CD4-positive, alpha-beta memory T cell (primary cell): ENCODE results near the gene ZNF281. TPM values are rescaled to one million over a fixed set of nuclear protein-coding genes. Genes with fewer than 3 reads are reported as not detected.
"Not testable (repeated sequence)": the region's sequence is repeated elsewhere in the genome, so short reads cannot be mapped to it uniquely, and the experiment has no call there.

Source experiments
- CTCF ChIA-PET: fragments of 350-600 bp; sonication (Branson Sonifier 250); formaldehyde crosslinking; loops from one replicate; lab custom pipeline; 2021; ENCODE audit warnings: inconsistent platforms; ENCODE audit not compliant: partially characterized antibody; lab: Charles Lee
- POLR2A ChIA-PET: fragments of 350-600 bp; sonication (Branson Sonifier 250); formaldehyde crosslinking; loops from one replicate; lab custom pipeline; 2021; ENCODE audit not compliant: partially characterized antibody; lab: Charles Lee
- DNase-seq, 5 donors: peaks; one replicate each; pipeline versions ENCODE4 v3.0.0 to v3.0.0-alpha.2; 2020 to 2022; ENCODE audit warnings: mixed read lengths in 1 of 5
- H3K27ac ChIP-seq: one replicate; pipeline ENCODE4 v1.7.0; 2013; ENCODE audit warnings: low read depth, low read length
- H3K27me3 ChIP-seq: 2 replicates; pipeline ENCODE4 v1.7.0; 2013; ENCODE audit warnings: mild to moderate bottlenecking, low read length, moderate library complexity; ENCODE audit not compliant: insufficient read depth
- H3K36me3 ChIP-seq: 2 replicates; pipeline ENCODE4 v1.7.0; 2013; ENCODE audit warnings: mild to moderate bottlenecking, low read length, moderate library complexity; ENCODE audit not compliant: insufficient read depth
- H3K4me1 ChIP-seq: 2 replicates; pipeline ENCODE4 v1.7.0; 2013; ENCODE audit warnings: mild to moderate bottlenecking, low read length, moderate library complexity; ENCODE audit not compliant: insufficient read depth
- H3K4me3 ChIP-seq, 2 donors: one replicate each; pipeline ENCODE4 v1.7.0; 2013; ENCODE audit warnings: low read length in 2 of 2, mild to moderate bottlenecking in 1 of 2
- H3K9me3 ChIP-seq, 2 donors: one replicate each; pipeline ENCODE4 v1.7.0; 2013; ENCODE audit warnings: low read length in 2 of 2, control low read depth in 1 of 2; ENCODE audit not compliant: control insufficient read depth in 1 of 2
- H3K27ac Mint-ChIP-seq, 7 donors: one replicate each; pipeline ENCODE4 v1.8.0; 2020 to 2021; ENCODE audit warnings: mixed read lengths in 7 of 7, mild to moderate bottlenecking in 6 of 7, inconsistent platforms in 3 of 7, moderate library complexity in 3 of 7
- H3K27me3 Mint-ChIP-seq, 2 donors: one replicate each; pipeline ENCODE4 v1.8.0; 2020 to 2021; ENCODE audit warnings: mixed read lengths in 2 of 2
- H3K36me3 Mint-ChIP-seq, 2 donors: one replicate each; pipeline ENCODE4 v1.8.0; 2020 to 2021; ENCODE audit warnings: mixed read lengths in 2 of 2, inconsistent platforms in 1 of 2, mild to moderate bottlenecking in 1 of 2
- H3K4me1 Mint-ChIP-seq, 4 donors: one replicate each; pipeline ENCODE4 v1.8.0; 2020 to 2021; ENCODE audit warnings: mixed read lengths in 4 of 4, mild to moderate bottlenecking in 1 of 4
- H3K4me3 Mint-ChIP-seq, 8 donors: one replicate each; pipeline ENCODE4 v1.8.0; 2020 to 2021; ENCODE audit warnings: mixed read lengths in 8 of 8, mild to moderate bottlenecking in 7 of 8, moderate library complexity in 6 of 8, inconsistent platforms in 3 of 8
- H3K9me3 Mint-ChIP-seq, 8 donors: one replicate each; pipeline ENCODE4 v1.8.0; 2020 to 2021; ENCODE audit warnings: mixed read lengths in 8 of 8, mild to moderate bottlenecking in 5 of 8, inconsistent platforms in 3 of 8, moderate library complexity in 1 of 8
- intact Hi-C: fragments of 100-400 bp; cut with micrococcal nuclease; formaldehyde crosslinking; loops from one replicate; pipeline ENCODE4 v1.15.1; 2023
- polyA plus RNA-seq, 2 donors: library from polyadenylated mRNA; unstranded; fragments of 300-500 nt; fragmentation: Illumina TruSeq; gene quantifications; one replicate each; pipeline ENCODE4 v1.2.3, GENCODE V29; 2021
- total RNA-seq, 2 experiments: library from RNA; stranded (reverse); gene quantifications; one replicate each; pipeline ENCODE4 v1.2.3, GENCODE V29; 2021

The ZNF281 gene
- total and polyA plus RNA-seq, 4 experiments from 2014 or later, result 23.1 to 39.5 (median 25.0) TPM

DNA sequence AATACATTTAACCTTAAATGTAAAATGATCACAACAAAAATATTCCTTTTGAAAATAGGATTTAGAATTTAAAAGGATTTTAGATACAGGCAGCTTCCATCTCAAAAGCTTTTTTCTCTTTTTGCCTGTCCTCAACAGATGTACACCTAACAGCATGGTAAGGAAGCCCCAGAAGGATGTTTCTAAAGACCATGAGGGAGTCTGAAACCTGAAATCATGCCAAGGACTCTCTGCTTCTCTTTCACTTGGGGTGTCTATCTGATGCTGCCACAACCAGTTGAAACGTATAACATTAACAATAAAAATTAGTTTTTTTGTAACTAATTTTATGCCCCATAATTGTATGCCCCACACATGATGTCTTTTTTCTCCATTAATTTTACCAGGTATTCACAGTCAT lies 5.4 kb upstream of the ZNF281 start:
- no peak overlapping the region for H3K4me3 Mint-ChIP-seq
- Histone ChIP-seq H3K9me3 (no peaks in the 10 kb centered on the region), H3K4me3 (no peak overlapping the region), H3K27me3 (no peaks in the 10 kb centered on the region), H3K36me3 (no peaks in the 10 kb centered on the region), H3K4me1 (no peaks in the 10 kb centered on the region), H3K27ac (no peak overlapping the region)
- peaks cover 5 to 10% (median 6%) of the 10 kb centered on the region in 4 donors for H3K4me1 Mint-ChIP-seq
- ChIA-PET POLR2A (no interaction called here), CTCF (no interaction called here)
- H3K27ac Mint-ChIP-seq, result no peak overlapping the region
- no peaks in the 10 kb centered on the region for H3K9me3 Mint-ChIP-seq
- DNase-seq, result no peak
- H3K27me3 Mint-ChIP-seq, result no peaks in the 10 kb centered on the region
- intact Hi-C loops, result no loop called here
- peaks cover 0 to 2% of the 10 kb centered on the region in 2 donors for H3K36me3 Mint-ChIP-seq

DNA sequence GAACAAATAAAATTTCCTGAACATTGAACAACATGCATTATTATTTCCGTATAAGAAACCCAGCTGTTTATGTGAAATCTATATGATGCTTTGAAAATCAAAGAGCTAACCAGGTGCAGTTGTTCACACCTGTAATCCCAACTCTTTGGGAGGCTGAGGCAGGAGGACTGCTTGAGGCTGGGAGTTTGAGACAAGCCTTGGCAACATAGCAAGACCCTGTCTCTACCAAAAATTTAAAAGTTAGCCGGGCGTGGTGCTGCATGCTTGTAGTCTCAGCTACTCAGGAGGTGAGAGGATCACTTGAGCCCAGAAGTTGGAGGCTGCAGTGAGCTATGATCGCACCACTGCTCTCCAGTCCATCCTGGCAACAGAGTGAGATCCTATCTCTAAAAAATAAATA lies 4.8 kb upstream of the ZNF281 start:
- DNase-seq, result no peak
- H3K36me3 ChIP-seq, result no peaks in the 10 kb centered on the region
- H3K4me3 ChIP-seq, result no peak overlapping the region
- intact Hi-C loops, result loop anchor here (5.0 kb wide), 1 partner anchor 68 kb away; no protein-coding TSS in a partner anchor
- no peaks in the 10 kb centered on the region for H3K27me3 ChIP-seq
- ChIA-PET CTCF (interaction anchor here (0.7 kb wide), 1 partner anchor 38 kb away, joined by 3 read pairs; no protein-coding TSS in a partner anchor), POLR2A (no interaction called here)
- H3K27ac Mint-ChIP-seq, result no peak overlapping the region
- no peaks in the 10 kb centered on the region for H3K9me3 Mint-ChIP-seq
- H3K36me3 Mint-ChIP-seq, result peaks cover 4 to 8% of the 10 kb centered on the region in 2 donors
- no peak overlapping the region for H3K4me3 Mint-ChIP-seq
- H3K4me1 ChIP-seq, result no peaks in the 10 kb centered on the region
- no peaks in the 10 kb centered on the region for H3K27me3 Mint-ChIP-seq
- no peak overlapping the region for H3K27ac ChIP-seq
- H3K4me1 Mint-ChIP-seq, result peaks cover 9 to 15% (median 11%) of the 10 kb centered on the region in 4 donors
- H3K9me3 ChIP-seq, result no peaks in the 10 kb centered on the region

DNA sequence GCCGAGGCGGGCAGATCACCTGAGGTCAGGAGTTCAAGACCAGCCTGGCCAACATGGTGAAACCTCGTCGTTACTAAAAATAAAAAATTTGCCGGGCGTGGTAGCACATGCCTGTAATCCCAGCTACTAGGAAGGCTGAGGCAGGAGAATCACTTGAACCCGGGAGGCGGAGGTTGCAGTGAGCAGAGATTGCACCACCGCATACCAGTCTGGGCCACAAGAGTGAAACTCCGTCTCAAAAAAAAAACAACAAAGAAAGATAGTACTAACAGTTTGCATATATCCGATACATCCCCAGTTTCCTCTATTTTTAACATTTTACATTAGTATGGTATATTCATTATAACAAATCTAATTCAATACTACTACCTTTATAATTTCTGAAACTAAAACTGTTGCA lies 3.9 kb upstream of the ZNF281 start:
- H3K27me3 Mint-ChIP-seq, H3K9me3 Mint-ChIP-seq, H3K27ac ChIP-seq, H3K27me3 ChIP-seq, H3K4me3 ChIP-seq, H3K27ac Mint-ChIP-seq, H3K4me1 ChIP-seq, DNase-seq, H3K4me3 Mint-ChIP-seq, H3K36me3 ChIP-seq, CTCF ChIA-PET, H3K9me3 ChIP-seq, POLR2A ChIA-PET: not testable (repeated sequence)
- intact Hi-C loops, result loop anchor here (5.0 kb wide), 1 partner anchor 69 kb away; no protein-coding TSS in a partner anchor
- Mint-ChIP-seq H3K4me1 (peaks cover 11 to 21% (median 16%) of the 10 kb centered on the region in 4 donors), H3K36me3 (peaks cover 4 to 11% of the 10 kb centered on the region in 2 donors)

DNA sequence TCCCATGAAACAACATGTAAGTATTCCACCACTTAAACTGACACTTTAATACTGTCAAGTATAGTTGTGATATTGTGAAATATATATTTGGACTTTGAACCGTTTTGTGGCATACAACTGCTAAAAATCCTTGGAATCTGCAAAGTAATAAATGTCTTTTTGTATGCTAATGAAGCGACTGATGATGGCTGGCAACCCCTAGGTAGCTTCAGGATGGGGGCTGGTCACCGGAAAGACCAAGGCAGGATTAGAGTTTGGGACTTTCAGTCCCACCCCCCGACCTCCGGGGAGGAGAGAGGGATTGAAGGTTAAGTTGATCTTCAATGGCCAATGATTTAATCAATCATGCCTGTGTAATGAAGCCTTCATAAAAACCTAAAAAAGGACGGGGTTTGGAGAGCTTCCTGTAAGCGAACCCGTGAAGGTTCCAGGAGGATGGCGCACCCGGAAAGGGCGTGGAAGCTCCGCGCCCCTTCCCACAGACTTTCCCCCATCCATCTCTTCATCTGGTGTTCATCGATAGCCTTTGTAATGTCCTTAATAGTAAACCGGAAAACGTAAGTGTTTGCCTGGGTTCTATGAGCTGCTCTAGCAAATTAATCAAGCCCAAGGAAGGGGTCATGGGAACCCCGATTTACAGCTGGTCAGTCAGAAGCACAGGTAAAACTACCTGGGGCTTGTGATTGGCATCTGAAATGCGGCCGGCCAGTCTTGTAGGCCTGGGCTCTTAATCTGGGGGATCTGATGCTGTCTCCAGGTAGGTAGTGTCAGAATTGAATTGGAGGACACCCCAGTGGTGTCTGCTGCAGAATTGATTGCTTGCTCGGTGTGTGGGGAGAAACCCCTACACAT lies 1.8 kb upstream of the ZNF281 start:
- H3K4me1 Mint-ChIP-seq, result peaks cover 29 to 42% (median 36%) of the 10 kb centered on the region in 4 donors
- Histone ChIP-seq H3K4me3 (no peak overlapping the region), H3K27me3 (no peaks in the 10 kb centered on the region), H3K4me1 (peaks cover 25% of the 10 kb centered on the region), H3K9me3 (no peaks in the 10 kb centered on the region), H3K27ac (no peak overlapping the region), H3K36me3 (no peaks in the 10 kb centered on the region)
- ChIA-PET CTCF (no interaction called here), POLR2A (no interaction called here)
- DNase-seq, result no peak
- peak overlapping the region in 4 of 7 donors; percentile 14 to 93 (median 44) for H3K27ac Mint-ChIP-seq
- H3K4me3 Mint-ChIP-seq, result peak overlapping the region in 6 of 8 donors; percentile 12 to 59 (median 38)
- H3K9me3 Mint-ChIP-seq, result no peaks in the 10 kb centered on the region
- H3K36me3 Mint-ChIP-seq, result peaks cover 14 to 29% of the 10 kb centered on the region in 2 donors
- H3K27me3 Mint-ChIP-seq, result no peaks in the 10 kb centered on the region
- intact Hi-C loops, result loop anchor here (2.0 to 5.0 kb wide), 2 partner anchors 71 to 109 kb away; no protein-coding TSS in a partner anchor

DNA sequence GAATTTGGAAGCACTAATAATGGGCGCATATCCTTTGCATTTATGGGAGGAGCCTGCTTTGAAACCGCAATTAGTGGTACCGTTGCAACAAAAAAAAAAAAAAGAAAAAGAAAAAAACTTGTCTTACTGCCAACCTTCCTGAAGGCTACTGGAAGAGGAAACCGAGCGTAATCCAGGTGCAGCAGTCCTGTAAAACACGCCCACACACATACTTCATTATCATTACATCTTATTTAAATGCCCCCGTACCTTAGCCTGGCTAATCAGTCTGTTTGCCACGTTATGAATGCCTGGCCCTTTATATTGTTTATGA lies 686 bp upstream of the ZNF281 start:
- Histone ChIP-seq H3K36me3 (no peaks in the 10 kb centered on the region), H3K27ac (peak overlapping the region; percentile 88), H3K27me3 (no peaks in the 10 kb centered on the region), H3K4me3 (peak overlapping the region; percentile 70 to 87), H3K4me1 (peaks cover 36% of the 10 kb centered on the region), H3K9me3 (no peaks in the 10 kb centered on the region)
- Mint-ChIP-seq H3K4me1 (peaks cover 38 to 52% (median 45%) of the 10 kb centered on the region in 4 donors), H3K36me3 (peaks cover 23 to 38% of the 10 kb centered on the region in 2 donors), H3K27ac (peak overlapping the region; percentile 93 to 98 (median 96)), H3K4me3 (peak overlapping the region; percentile 98 to 99 (median 99)), H3K27me3 (no peaks in the 10 kb centered on the region), H3K9me3 (no peaks in the 10 kb centered on the region)
- intact Hi-C loops, result loop anchor here (1.0 to 5.0 kb wide), 4 partner anchors 58 to 260 kb away; no protein-coding TSS in a partner anchor
- ChIA-PET POLR2A (interaction anchor here (1.1 kb wide), 1 partner anchor 108 kb away, joined by 3 read pairs; no protein-coding TSS in a partner anchor), CTCF (no interaction called here)
- DNase-seq, result peak in 4 of 5 donors; percentile 30 to 47 (median 34)

DNA sequence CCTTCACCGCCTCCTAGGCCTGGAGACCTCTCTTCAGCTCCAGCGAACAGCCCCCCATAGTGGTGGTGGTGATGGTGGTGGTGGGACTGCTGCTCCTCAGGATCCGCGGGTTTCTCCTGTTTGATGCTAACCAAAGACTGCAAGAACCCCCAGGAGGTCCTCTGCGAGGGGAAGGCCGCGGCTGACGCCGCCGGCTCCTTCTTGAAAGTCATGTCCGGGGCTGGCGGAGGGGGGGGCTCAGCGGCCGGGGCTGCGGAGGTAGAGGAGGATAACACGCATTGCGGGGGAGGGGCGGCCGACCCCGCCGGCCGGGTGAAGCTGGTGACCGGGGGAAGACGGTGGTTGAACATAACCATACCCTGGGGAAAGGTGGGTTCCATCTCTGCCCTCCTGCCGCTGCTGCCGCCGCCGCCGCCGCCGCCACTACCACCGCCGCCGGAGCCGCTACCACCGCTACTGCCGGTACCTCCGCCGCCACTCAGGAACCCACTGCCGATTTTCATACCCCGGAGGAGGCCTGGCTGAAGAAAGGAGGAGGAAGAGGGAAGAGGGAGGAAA lies 554 bp downstream of the ZNF281 start:
- peak overlapping the region; percentile 93 to 98 (median 96) for H3K27ac Mint-ChIP-seq
- intact Hi-C loops, result loop anchor here (5.0 kb wide), 1 partner anchor 272 kb away; no protein-coding TSS in a partner anchor
- peaks cover 26 to 38% of the 10 kb centered on the region in 2 donors for H3K36me3 Mint-ChIP-seq
- no peaks in the 10 kb centered on the region for H3K36me3 ChIP-seq
- no peaks in the 10 kb centered on the region for H3K9me3 Mint-ChIP-seq
- no peaks in the 10 kb centered on the region for H3K9me3 ChIP-seq
- H3K4me3 Mint-ChIP-seq, result peak overlapping the region; percentile 98 to 99 (median 99)
- H3K4me3 ChIP-seq, result peak overlapping the region; percentile 59 to 87
- peak overlapping the region; percentile 88 for H3K27ac ChIP-seq
- no peaks in the 10 kb centered on the region for H3K27me3 ChIP-seq
- DNase-seq, result peak in 2 of 5 donors; percentile 19 to 64
- H3K4me1 Mint-ChIP-seq, result peaks cover 39 to 60% (median 51%) of the 10 kb centered on the region in 4 donors
- no peaks in the 10 kb centered on the region for H3K27me3 Mint-ChIP-seq
- ChIA-PET CTCF (no interaction called here), POLR2A (no interaction called here)
- peaks cover 42% of the 10 kb centered on the region for H3K4me1 ChIP-seq
